HG02973 (cell line): ENCODE data around the gene SPDEF.

ENCODE experiments used
- ATAC-seq: cut with Tn5 transposase; IDR thresholded peaks from one replicate; pipeline ENCODE4 v1.9.1; 2021; ENCODE audit warnings: moderate library complexity; ENCODE audit not compliant: unreplicated experiment

Gene SPDEF

GRCh38 chr6:34556031-34556471 is at the start of gene SPDEF:
TSS of gene SPDEF (minus strand) at chr6:34556329. CDS start at chr6:34544455, 11,874 bp downstream.
- ATAC-seq: no peak

- no peak for ATAC-seq
Observed at GRCh38 chr6:34603707-34604106, 47.6 kb upstream of the SPDEF start.

- ATAC-seq: no peak
Observed at GRCh38 chr6:34602318-34603111, 46.4 kb upstream of the SPDEF start.

GRCh38 chr6:34601706-34602105 is 45.6 kb upstream of the SPDEF start:
- ATAC-seq: no peak

- no peak for ATAC-seq
Observed at GRCh38 chr6:34600796-34601195, 44.7 kb upstream of the SPDEF start.

GRCh38 chr6:34600101-34600500 is 44.0 kb upstream of the SPDEF start:
- no peak for ATAC-seq

- no peak for ATAC-seq
Observed at GRCh38 chr6:34598712-34599111, 42.6 kb upstream of the SPDEF start.

GRCh38 chr6:34597605-34598353 is 41.6 kb upstream of the SPDEF start:
- ATAC-seq: no peak

GRCh38 chr6:34596798-34597197 is 40.7 kb upstream of the SPDEF start:
- no peak for ATAC-seq

GRCh38 chr6:34595332-34596184 is 39.4 kb upstream of the SPDEF start:
- no peak for ATAC-seq

- ATAC-seq: no peak
Observed at GRCh38 chr6:34593701-34594100, 37.6 kb upstream of the SPDEF start.

- ATAC-seq: no peak
Observed at GRCh38 chr6:34592208-34592952, 36.3 kb upstream of the SPDEF start.

- ATAC-seq: no peak
Observed at GRCh38 chr6:34589691-34590090, 33.6 kb upstream of the SPDEF start.

GRCh38 chr6:34589140-34589539 is 33.0 kb upstream of the SPDEF start:
- no peak for ATAC-seq

GRCh38 chr6:34587851-34588250 is 31.7 kb upstream of the SPDEF start:
- ATAC-seq: no peak

GRCh38 chr6:34587325-34587724 is 31.2 kb upstream of the SPDEF start:
- no peak for ATAC-seq

- no peak for ATAC-seq
Observed at GRCh38 chr6:34586327-34587040, 30.4 kb upstream of the SPDEF start.

- ATAC-seq: no peak
Observed at GRCh38 chr6:34585512-34586061, 29.5 kb upstream of the SPDEF start.

- no peak for ATAC-seq
Observed at GRCh38 chr6:34585108-34585507, 29.0 kb upstream of the SPDEF start.

GRCh38 chr6:34584694-34585093 is 28.6 kb upstream of the SPDEF start:
- ATAC-seq: no peak
